H1 (cell line): ENCODE measurements around the gene PORCN. TPM values are rescaled to one million over a fixed set of nuclear protein-coding genes. Genes with fewer than 3 reads are reported as not detected.

Experiments used
- BCL11A ChIP-seq, 2 experiments: IDR thresholded peaks; one replicate each; pipeline ENCODE4 v1.6.1; 2011; ENCODE audit warnings: low read depth in 2 of 2, low read length in 2 of 2, mild to moderate bottlenecking in 2 of 2
- CHD1 ChIP-seq: IDR thresholded peaks from 2 replicates; pipeline ENCODE4 v1.6.1; 2012; ENCODE audit warnings: low read depth, low read length, improper control_type of control experiment
- JUND ChIP-seq: IDR thresholded peaks from 2 replicates; pipeline ENCODE4 v1.6.1; 2011; ENCODE audit warnings: mild to moderate bottlenecking, improper control_type of control experiment, low read length
- PHF8 ChIP-seq: fragments of 200-600 bp; sonication (generic); conservative IDR thresholded peaks from 2 replicates; pipeline ENCODE4 v1.7.1; 2012; ENCODE audit warnings: low read depth, mild to moderate bottlenecking, inconsistent platforms, low read length, moderate library complexity
- SP1 ChIP-seq: IDR thresholded peaks from 2 replicates; pipeline ENCODE4 v1.6.1; 2011; ENCODE audit warnings: low read depth, low read length
- SUZ12 ChIP-seq: fragments of 200-600 bp; sonication (generic); IDR thresholded peaks from 2 replicates; pipeline ENCODE4 v1.6.1; 2012; ENCODE audit warnings: mild to moderate bottlenecking, inconsistent platforms, low read length, moderate library complexity, mixed read lengths
- TAF1 ChIP-seq: IDR thresholded peaks from 2 replicates; pipeline ENCODE4 v1.6.1; 2011; ENCODE audit warnings: mild to moderate bottlenecking, low read depth, low read length
- polyA plus RNA-seq, 7 experiments: library from polyadenylated mRNA; depleted of rRNA in 3 of 7; stranded (reverse) in 5 of 7; unstranded in 2 of 7; fragments of >200 nt in 5 of 7; fragments of 200-250 nt in 2 of 7; gene quantifications; 1 replicate in 5 of 7; 2 replicates in 1 of 7; 4 replicates in 1 of 7; pipeline versions ENCODE4 v1.2.1 to v1.2.3, GENCODE V29; 2011 to 2013; ENCODE audit warnings: missing spikeins in 2 of 7, mixed read lengths in 2 of 7
- total RNA-seq: library from RNA; stranded (reverse); fragmentation: NEBNext Ultra II Directional; extraction: Animal tissue kit (Norgen Biotek cat#: 25700); gene quantifications from 2 replicates; pipeline ENCODE4 v1.2.1, GENCODE V29; 2021
- TF ChIP-seq, protein P1 (sequence below): IDR thresholded peaks from 2 replicates; pipeline ENCODE4 v1.6.1; 2012; ENCODE audit warnings: inconsistent platforms
- TF ChIP-seq, protein P2 (sequence below): IDR thresholded peaks from 2 replicates; pipeline ENCODE4 v1.6.1; 2012; ENCODE audit warnings: inconsistent platforms
- TF ChIP-seq, protein P3 (sequence below): IDR thresholded peaks from 2 replicates; pipeline ENCODE4 v1.6.1; 2012; ENCODE audit warnings: low read length, inconsistent platforms

PORCN gene
- total and polyA plus RNA-seq, 2 of the 8 experiments (the other 6 are each of a cell fraction or from before 2014, with no cell fraction given), result 14.6 to 34.1 TPM

DNA sequence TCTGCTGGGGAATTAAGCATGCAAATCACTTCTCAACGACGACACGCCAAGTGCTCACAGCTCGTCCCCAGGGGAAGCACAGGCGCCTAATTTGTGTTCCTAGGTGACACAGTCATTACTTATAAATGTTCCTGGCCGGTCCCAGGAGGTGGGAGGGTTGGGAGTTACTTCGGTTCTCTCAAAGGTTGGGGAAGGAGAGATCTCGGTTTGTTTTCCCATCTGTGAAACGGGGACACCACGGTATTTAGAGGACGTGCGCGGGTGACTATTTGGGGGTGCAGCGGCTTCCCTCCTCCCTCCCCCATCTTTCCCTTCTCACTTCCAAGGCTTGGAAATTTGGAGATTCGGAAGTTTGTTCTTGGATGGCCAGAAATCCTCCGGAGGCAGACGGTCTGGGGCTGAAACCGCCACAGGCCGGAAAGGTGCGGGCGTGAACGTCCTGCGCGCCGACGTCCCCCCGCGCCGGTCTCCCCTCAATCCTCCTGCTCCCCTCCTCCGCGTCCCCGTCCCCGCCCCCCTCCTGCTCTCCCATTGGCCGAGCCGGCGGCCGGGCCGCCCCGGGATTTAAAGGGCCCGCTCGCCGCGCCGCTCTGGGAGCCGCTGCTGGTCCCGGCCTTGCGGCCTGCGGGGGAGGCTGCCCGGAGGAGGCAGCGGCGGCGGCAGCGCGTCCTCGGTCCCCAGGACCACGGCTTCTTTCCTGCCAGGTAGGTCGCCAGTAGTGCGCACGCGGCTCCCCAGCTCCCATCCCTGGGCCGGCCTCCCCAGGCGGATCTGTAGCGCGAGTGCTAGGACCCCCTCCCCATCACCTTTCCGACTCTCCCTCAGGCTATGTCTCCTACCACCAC is at the start of gene PORCN (continued):
- TF ChIP-seq SUZ12 (no peak), BCL11A (IDR thresholded peaks at IDR 0.05; ENCODE audit: low read depth in 2 of 2, low read length in 2 of 2) (no peak), CHD1 (no peak), SP1 (no peak), PHF8 (peak; percentile 46; the same call in 1 of the 2 replicates), TAF1 (peak; percentile 33; the same call in 1 of the 2 replicates), JUND (no peak)
- TF ChIP-seq, protein P1, sequence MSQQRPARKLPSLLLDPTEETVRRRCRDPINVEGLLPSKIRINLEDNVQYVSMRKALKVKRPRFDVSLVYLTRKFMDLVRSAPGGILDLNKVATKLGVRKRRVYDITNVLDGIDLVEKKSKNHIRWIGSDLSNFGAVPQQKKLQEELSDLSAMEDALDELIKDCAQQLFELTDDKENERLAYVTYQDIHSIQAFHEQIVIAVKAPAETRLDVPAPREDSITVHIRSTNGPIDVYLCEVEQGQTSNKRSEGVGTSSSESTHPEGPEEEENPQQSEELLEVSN, result no peak
- TF ChIP-seq, protein P2, sequence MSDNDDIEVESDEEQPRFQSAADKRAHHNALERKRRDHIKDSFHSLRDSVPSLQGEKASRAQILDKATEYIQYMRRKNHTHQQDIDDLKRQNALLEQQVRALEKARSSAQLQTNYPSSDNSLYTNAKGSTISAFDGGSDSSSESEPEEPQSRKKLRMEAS, result 0 out of 2 replicates have a peak, but pooled peaks have one; percentile 15
- TF ChIP-seq, protein P3, sequence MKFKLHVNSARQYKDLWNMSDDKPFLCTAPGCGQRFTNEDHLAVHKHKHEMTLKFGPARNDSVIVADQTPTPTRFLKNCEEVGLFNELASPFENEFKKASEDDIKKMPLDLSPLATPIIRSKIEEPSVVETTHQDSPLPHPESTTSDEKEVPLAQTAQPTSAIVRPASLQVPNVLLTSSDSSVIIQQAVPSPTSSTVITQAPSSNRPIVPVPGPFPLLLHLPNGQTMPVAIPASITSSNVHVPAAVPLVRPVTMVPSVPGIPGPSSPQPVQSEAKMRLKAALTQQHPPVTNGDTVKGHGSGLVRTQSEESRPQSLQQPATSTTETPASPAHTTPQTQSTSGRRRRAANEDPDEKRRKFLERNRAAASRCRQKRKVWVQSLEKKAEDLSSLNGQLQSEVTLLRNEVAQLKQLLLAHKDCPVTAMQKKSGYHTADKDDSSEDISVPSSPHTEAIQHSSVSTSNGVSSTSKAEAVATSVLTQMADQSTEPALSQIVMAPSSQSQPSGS, result no peak
